Right forelimb (tissue), 1 donor: Measurements from ENCODE around the gene IL17B.
"Not testable (repeated sequence)": the region's sequence is repeated elsewhere in the genome, so short reads cannot be mapped to it uniquely, and the experiment has no call there.

Experiments
- DNase-seq: peaks from one replicate; pipeline ENCODE4 v3.0.0-alpha.2; 2018

The IL17B gene

GRCh38 chr5:149399775-149400174 is 20.7 kb upstream of the IL17B start:
- no peak for DNase-seq

GRCh38 chr5:149398747-149399266 is 19.7 kb upstream of the IL17B start:
- not testable (repeated sequence) for DNase-seq

GRCh38 chr5:149397530-149397929 is 18.4 kb upstream of the IL17B start:
- DNase-seq = no peak

- DNase-seq = not testable (repeated sequence)
Measured at GRCh38 chr5:149394996-149395395, 15.9 kb upstream of the IL17B start.

- DNase-seq = no peak
Measured at GRCh38 chr5:149392718-149393117, 13.6 kb upstream of the IL17B start.

GRCh38 chr5:149391524-149391923 is 12.4 kb upstream of the IL17B start:
- DNase-seq = no peak

GRCh38 chr5:149391076-149391475 is 12.0 kb upstream of the IL17B start:
- not testable (repeated sequence) for DNase-seq

GRCh38 chr5:149389552-149390495 is 10.7 kb upstream of the IL17B start:
- no peak for DNase-seq

GRCh38 chr5:149388498-149389190 is 9.6 kb upstream of the IL17B start:
- no peak for DNase-seq

GRCh38 chr5:149387982-149388381 is 8.9 kb upstream of the IL17B start:
- no peak for DNase-seq

- DNase-seq = no peak
Measured at GRCh38 chr5:149387081-149387631, 8.1 kb upstream of the IL17B start.

GRCh38 chr5:149386166-149386565 is 7.1 kb upstream of the IL17B start:
- DNase-seq = no peak

- DNase-seq = no peak
Measured at GRCh38 chr5:149383399-149383798, 4.3 kb upstream of the IL17B start.

GRCh38 chr5:149382517-149383220 is 3.6 kb upstream of the IL17B start:
- DNase-seq = no peak

- DNase-seq = peak; percentile 87
Measured at GRCh38 chr5:149381986-149382338, 2.9 kb upstream of the IL17B start.

GRCh38 chr5:149381261-149381985 is 2.3 kb upstream of the IL17B start:
- no peak for DNase-seq

- DNase-seq = no peak
Measured at GRCh38 chr5:149380466-149381121, 1.5 kb upstream of the IL17B start.

GRCh38 chr5:149379818-149380374 is 804 bp upstream of the IL17B start:
- DNase-seq = no peak

GRCh38 chr5:149378241-149378820 is 761 bp downstream of the IL17B start:
- no peak for DNase-seq

GRCh38 chr5:149376711-149377447 is 2.2 kb downstream of the IL17B start:
- no peak for DNase-seq
